ENCODE data around the gene ZNF532.

ZNF532 gene

DNA sequence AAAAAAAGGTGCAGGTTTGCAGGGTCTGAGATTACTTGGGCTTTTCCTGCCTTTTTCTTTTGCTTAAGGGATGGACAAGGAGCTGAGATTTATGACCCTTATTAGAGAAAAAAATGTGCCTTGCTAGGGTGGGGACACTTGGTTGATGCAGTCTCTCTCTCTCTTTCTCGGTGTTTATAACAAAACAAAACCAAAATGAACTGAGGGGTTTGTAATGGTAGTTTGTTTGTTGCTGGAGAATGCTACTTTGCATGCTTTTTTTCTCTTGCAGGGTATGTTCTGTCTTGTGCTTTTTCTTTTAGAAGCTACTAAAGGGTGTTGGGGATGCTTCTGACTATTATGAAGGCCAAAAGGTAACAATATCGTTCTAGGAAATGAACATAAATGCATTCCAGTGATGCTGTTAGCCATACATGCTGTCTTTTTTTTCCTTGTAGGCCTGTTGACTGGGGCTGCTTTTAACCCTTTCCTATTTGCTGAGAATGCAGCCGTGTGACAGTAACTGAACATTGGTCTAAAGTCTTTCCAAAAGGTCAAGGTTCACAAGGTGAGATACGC, 435 bp downstream of the ZNF532 start:
- H3K4me3 ChIP-seq (ENCODE audit: low read length), result no peak overlapping the region
- peaks cover 24% of the 10 kb centered on the region for H3K4me1 ChIP-seq (ENCODE audit: control insufficient read depth, insufficient read depth, low read length)
- no peaks in the 10 kb centered on the region for H3K36me3 ChIP-seq (ENCODE audit: control insufficient read depth, insufficient read depth, low read length)
- no peak overlapping the region for H3K9ac ChIP-seq (ENCODE audit: low read length)
- H3K27me3 ChIP-seq (ENCODE audit: control insufficient read depth, insufficient read depth, low read length), result no peaks in the 10 kb centered on the region
- no peaks in the 10 kb centered on the region for H3K9me3 ChIP-seq (ENCODE audit: control insufficient read depth, low read length)

DNA sequence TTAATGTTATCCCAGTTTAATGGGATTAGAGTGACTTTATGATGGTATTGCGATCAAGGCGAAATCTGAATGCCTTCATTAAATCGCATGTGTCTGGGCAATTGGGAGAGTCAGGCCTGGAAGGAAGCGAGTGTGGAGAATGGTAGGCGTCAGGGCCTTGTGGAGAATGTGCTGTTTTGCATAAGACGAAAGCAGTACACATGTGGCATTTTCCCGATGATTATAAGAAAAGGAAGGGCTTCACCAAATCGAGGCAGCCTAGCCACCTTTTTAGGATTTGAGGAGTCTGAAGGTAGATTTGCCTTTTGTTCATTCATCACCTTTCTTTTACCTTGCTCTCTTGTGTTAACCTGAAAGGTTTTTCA, 1.0 kb downstream of the ZNF532 start:
- no peaks in the 10 kb centered on the region for H3K27me3 ChIP-seq (ENCODE audit: control insufficient read depth, insufficient read depth, low read length)
- no peak overlapping the region for H3K9ac ChIP-seq (ENCODE audit: low read length)
- peaks cover 20% of the 10 kb centered on the region for H3K4me1 ChIP-seq (ENCODE audit: control insufficient read depth, insufficient read depth, low read length)
- H3K36me3 ChIP-seq (ENCODE audit: control insufficient read depth, insufficient read depth, low read length), result no peaks in the 10 kb centered on the region
- H3K9me3 ChIP-seq (ENCODE audit: control insufficient read depth, low read length), result no peaks in the 10 kb centered on the region
- no peak overlapping the region for H3K4me3 ChIP-seq (ENCODE audit: low read length)

DNA sequence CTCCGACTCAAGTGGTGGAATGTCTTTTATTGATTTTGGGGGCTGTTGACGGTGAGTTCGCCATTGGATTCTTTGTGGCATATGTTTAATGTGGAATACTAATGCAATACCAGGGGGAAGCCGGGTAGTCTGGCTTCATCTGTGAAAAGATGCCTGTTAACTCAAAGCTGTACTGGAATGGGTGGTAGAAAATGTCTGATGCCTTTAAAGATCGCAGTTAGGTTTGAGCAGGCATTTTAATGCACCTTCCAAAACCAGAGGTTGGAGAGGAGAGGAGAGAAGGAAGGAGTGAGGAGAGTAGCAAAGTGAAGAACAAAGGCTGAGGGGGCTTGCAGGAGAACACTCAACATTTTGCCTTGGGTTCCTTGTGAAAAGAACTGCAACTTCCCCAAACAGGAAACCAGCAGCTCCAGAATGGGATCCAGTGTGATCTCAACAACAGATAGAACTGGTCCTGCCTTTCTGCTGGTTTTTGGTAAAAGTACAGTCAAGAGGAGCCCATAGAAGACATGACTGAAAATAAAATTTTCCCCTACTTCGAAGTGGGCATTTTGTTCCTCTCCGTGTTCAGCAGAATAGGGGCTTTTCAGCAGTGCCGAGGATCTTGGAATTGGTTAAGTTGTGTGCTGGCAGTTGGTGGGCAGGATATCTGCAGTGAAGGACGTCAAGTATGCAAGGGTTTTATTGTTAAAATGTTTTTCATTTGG, 1.5 kb downstream of the ZNF532 start:
- no peak overlapping the region for H3K4me3 ChIP-seq (ENCODE audit: low read length)
- peaks cover 20% of the 10 kb centered on the region for H3K4me1 ChIP-seq (ENCODE audit: control insufficient read depth, insufficient read depth, low read length)
- H3K9me3 ChIP-seq (ENCODE audit: control insufficient read depth, low read length), result no peaks in the 10 kb centered on the region
- H3K36me3 ChIP-seq (ENCODE audit: control insufficient read depth, insufficient read depth, low read length), result no peaks in the 10 kb centered on the region
- H3K9ac ChIP-seq (ENCODE audit: low read length), result no peak overlapping the region
- H3K27me3 ChIP-seq (ENCODE audit: control insufficient read depth, insufficient read depth, low read length), result no peaks in the 10 kb centered on the region

DNA sequence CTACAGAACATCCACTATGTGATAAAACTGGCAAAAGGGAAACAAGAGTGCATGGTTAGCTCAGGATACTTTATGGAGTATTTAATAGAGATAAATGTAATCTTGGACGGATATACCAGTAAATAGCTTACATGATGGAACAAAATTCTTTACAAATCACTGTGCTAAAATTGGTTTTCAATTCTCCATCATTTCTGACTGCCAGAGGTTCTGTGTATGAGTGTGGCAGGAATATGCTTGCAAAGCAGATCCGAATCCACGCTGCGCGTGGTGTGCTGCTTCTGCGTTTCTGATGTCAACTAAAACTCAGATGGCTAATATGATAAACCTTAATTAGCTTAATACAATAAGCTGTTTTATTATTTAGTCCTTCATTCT, 2.1 kb downstream of the ZNF532 start:
- no peak overlapping the region for H3K4me3 ChIP-seq (ENCODE audit: low read length)
- H3K9ac ChIP-seq (ENCODE audit: low read length), result no peak overlapping the region
- no peaks in the 10 kb centered on the region for H3K27me3 ChIP-seq (ENCODE audit: control insufficient read depth, insufficient read depth, low read length)
- H3K4me1 ChIP-seq (ENCODE audit: control insufficient read depth, insufficient read depth, low read length), result peaks cover 20% of the 10 kb centered on the region
- no peaks in the 10 kb centered on the region for H3K9me3 ChIP-seq (ENCODE audit: control insufficient read depth, low read length)
- no peaks in the 10 kb centered on the region for H3K36me3 ChIP-seq (ENCODE audit: control insufficient read depth, insufficient read depth, low read length)

DNA sequence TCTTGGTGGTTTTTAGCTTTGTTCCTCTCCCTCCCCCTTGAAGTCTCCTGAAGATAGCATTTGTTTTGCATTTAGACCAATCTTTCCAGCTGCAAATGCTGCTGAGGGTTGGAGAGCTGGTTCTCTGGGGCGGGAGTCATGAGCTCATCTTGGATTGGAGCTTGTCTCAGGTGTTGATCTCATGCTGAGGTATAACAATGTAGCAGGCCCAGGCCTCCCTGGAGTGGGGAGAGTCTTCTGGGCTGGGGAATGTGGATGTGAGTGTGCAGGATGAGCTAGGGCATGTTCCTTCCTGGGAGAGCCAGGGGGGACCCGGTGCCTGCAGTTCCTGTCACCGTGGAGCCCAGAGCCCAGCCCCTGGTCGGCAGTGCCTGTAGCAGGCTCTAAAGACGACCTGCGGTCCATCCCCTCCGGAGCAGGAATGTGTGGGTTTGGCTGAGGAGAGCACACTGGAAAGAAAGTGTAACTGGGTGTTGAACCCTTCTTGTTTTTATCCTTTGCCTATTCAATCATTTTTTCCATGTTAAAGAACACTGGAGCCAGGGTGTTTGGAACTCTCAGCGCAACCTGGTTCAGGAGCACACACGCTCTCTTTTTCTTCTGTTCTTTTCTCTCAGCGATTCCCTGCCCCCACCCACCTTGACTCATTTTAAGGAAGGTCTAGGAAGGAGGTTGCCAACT, 2.7 kb downstream of the ZNF532 start:
- Histone ChIP-seq H3K4me1 (ENCODE audit: control insufficient read depth, insufficient read depth, low read length) (peaks cover 18% of the 10 kb centered on the region), H3K4me3 (ENCODE audit: low read length) (no peak overlapping the region)

DNA sequence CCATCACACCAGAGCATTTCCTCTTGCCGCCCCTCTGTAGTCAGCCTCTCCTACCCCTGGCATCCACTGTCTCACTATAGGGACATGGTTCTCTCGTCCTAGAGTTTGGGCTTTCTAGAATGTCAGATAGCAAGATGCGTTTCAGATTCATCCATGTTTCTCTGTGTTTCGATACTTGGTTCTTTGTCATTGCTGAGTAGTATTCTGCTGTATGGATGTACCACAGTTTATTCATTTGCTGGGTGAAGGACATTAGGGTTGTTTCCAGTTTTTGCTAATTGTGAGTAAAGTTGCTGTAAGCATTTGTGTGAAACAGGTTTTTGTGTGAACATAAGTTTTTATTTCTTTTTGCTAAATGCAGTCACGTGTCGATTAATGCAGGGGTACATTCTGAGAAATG, 3.8 kb downstream of the ZNF532 start:
- no peak overlapping the region for H3K4me3 ChIP-seq (ENCODE audit: low read length)
- no peaks in the 10 kb centered on the region for H3K36me3 ChIP-seq (ENCODE audit: control insufficient read depth, insufficient read depth, low read length)
- no peaks in the 10 kb centered on the region for H3K27me3 ChIP-seq (ENCODE audit: control insufficient read depth, insufficient read depth, low read length)
- H3K4me1 ChIP-seq (ENCODE audit: control insufficient read depth, insufficient read depth, low read length), result peaks cover 11% of the 10 kb centered on the region
- H3K9me3 ChIP-seq (ENCODE audit: control insufficient read depth, low read length), result no peaks in the 10 kb centered on the region
- no peak overlapping the region for H3K9ac ChIP-seq (ENCODE audit: low read length)

More for the DNA sequence above, 2.7 kb downstream of the ZNF532 start:
- Histone ChIP-seq H3K27me3 (ENCODE audit: control insufficient read depth, insufficient read depth, low read length) (no peaks in the 10 kb centered on the region), H3K9ac (ENCODE audit: low read length) (no peak overlapping the region), H3K9me3 (ENCODE audit: control insufficient read depth, low read length) (no peaks in the 10 kb centered on the region), H3K36me3 (ENCODE audit: control insufficient read depth, insufficient read depth, low read length) (no peaks in the 10 kb centered on the region)

DNA sequence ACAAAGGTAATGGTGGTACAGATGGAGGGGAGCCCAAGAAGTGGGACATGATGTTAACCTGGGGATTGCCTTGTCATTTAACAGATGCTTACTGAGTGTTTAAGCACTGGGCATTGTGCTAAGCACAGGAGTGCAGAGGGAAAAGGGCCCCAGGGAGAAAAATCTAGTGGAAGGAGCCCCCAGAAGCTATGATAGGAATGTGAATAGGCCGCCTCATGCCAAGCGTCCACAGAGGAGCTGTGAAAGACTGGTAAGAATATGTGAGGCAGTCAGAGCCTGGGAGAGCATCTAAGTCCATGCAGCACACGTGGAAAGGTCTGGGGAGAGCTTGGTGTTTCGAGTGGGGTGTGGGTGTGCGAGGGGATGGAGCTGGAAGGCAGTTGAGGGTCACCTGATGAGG, 5.5 kb downstream of the ZNF532 start:
- Histone ChIP-seq H3K9ac (ENCODE audit: low read length) (no peak overlapping the region), H3K4me1 (ENCODE audit: control insufficient read depth, insufficient read depth, low read length) (peaks cover 3% of the 10 kb centered on the region), H3K27me3 (ENCODE audit: control insufficient read depth, insufficient read depth, low read length) (no peaks in the 10 kb centered on the region), H3K9me3 (ENCODE audit: control insufficient read depth, low read length) (no peaks in the 10 kb centered on the region), H3K4me3 (ENCODE audit: low read length) (no peak overlapping the region), H3K36me3 (ENCODE audit: control insufficient read depth, insufficient read depth, low read length) (no peaks in the 10 kb centered on the region)

DNA sequence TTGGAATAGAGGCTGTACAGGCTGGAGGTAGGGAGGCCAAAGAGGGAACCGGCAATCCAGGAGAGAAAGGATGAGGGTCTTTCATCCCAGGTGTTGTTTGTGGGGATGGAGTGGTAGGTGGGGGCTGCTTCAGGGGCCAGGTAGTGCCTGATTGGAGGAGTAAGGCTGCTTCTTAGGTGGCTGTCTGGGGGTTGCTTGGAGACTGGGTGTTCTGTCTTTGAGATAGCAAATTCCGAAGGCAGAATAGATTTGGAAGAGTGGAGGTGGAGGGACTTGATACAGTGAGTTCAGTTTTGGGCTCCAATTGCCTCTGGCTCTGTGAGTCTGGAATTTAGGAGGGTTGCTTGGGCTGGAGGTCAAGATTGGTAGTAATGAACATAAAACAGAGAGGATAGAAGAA, 5.9 kb downstream of the ZNF532 start:
- H3K9ac ChIP-seq (ENCODE audit: low read length), result no peak overlapping the region

DNA sequence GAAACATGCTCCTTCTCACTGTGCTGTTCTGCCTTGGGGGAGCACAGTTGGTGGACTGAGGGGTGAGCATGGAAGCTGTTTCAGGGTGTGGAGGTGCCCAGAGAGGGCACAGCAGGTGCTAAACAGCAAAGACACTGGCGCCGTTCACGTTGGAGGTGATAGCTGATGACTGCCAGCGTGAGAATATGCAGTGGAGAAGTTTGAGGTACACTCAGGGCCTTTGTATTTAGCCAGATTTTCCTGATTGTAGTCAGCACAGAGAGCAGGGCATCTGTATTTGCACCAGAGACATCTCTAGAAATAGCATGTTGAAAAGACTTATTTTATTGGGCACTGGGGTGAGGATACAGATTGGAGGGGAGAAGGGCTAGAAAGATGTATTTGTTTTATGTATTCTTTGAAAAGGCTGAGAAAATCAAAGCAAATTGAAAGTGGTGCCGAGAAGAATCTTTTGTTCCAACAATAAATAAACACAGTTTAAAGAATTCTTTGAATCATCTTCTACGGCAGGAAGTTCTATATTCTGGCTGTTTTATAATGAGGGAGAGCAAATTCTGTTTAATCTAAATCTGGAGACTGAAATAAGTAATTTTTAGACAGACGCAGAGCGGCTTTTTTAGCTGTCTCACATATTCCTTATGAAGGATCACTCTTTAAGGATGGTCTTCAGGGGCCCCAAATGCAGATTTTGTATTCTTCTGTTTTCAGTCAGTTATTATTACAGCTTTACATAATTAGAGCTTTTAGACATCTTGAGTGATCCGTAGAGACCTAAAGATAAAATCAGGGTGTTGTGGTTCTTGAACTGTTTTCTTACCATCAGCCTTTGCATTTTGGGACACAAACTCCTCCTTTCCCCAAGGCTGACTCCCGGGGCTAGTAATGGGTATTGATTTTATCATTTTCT, 7.1 kb downstream of the ZNF532 start:
- H3K36me3 ChIP-seq (ENCODE audit: control insufficient read depth, insufficient read depth, low read length), result no peaks in the 10 kb centered on the region
- H3K4me3 ChIP-seq (ENCODE audit: low read length), result no peak overlapping the region
- H3K9me3 ChIP-seq (ENCODE audit: control insufficient read depth, low read length), result no peaks in the 10 kb centered on the region
- H3K9ac ChIP-seq (ENCODE audit: low read length), result no peak overlapping the region
- no peaks in the 10 kb centered on the region for H3K4me1 ChIP-seq (ENCODE audit: control insufficient read depth, insufficient read depth, low read length)
- H3K27me3 ChIP-seq (ENCODE audit: control insufficient read depth, insufficient read depth, low read length), result no peaks in the 10 kb centered on the region

More for the DNA sequence above, 5.9 kb downstream of the ZNF532 start:
- no peaks in the 10 kb centered on the region for H3K36me3 ChIP-seq (ENCODE audit: control insufficient read depth, insufficient read depth, low read length)
- no peaks in the 10 kb centered on the region for H3K9me3 ChIP-seq (ENCODE audit: control insufficient read depth, low read length)
- H3K4me1 ChIP-seq (ENCODE audit: control insufficient read depth, insufficient read depth, low read length), result no peaks in the 10 kb centered on the region
- H3K4me3 ChIP-seq (ENCODE audit: low read length), result no peak overlapping the region
- no peaks in the 10 kb centered on the region for H3K27me3 ChIP-seq (ENCODE audit: control insufficient read depth, insufficient read depth, low read length)

DNA sequence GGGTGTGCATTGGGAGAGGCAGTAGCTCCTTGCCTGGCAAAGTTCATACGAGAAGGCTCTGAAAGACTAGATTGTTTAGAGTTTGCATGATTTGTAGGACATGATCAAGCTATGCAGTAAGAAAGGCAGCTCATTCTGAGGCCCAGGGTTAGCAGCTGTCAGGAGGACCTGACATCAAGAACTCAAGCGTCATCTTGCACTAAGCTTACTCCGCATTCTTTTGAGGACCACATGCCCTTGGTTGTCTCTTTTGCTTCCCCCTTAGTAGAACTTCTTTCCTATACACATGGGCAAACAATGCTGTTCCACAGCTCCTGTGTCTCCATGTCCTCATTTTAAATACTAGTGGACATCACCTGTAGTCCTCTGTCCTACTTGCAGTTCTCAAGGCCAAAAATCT, 14.0 kb downstream of the ZNF532 start:
- Histone ChIP-seq H3K4me1 (ENCODE audit: control insufficient read depth, insufficient read depth, low read length) (no peaks in the 10 kb centered on the region), H3K9me3 (ENCODE audit: control insufficient read depth, low read length) (no peaks in the 10 kb centered on the region), H3K9ac (ENCODE audit: low read length) (no peak overlapping the region), H3K4me3 (ENCODE audit: low read length) (no peak overlapping the region), H3K36me3 (ENCODE audit: control insufficient read depth, insufficient read depth, low read length) (no peaks in the 10 kb centered on the region), H3K27me3 (ENCODE audit: control insufficient read depth, insufficient read depth, low read length) (no peaks in the 10 kb centered on the region)

DNA sequence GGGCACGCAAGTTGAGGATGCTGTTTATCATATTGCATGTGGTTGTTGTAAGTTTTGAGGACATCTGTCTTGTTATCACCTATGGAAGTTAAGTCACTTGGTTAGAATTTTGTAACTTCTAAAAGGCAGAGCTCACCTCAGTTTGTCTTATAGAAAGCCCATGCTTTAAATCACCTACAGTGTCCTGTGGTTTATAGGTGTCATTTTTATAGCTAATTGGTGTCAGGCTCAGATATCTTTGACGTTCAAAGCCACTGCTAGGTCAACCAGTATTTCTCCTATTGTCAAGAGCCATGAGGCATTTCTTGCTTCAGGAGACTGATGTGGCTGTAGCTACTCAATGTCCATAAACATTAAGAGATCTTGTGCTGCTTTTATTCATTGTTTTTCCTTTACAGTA, 16.8 kb downstream of the ZNF532 start:
- H3K9ac ChIP-seq (ENCODE audit: low read length), result no peak overlapping the region
- no peak overlapping the region for H3K4me3 ChIP-seq (ENCODE audit: low read length)
- H3K9me3 ChIP-seq (ENCODE audit: control insufficient read depth, low read length), result no peaks in the 10 kb centered on the region
- H3K4me1 ChIP-seq (ENCODE audit: control insufficient read depth, insufficient read depth, low read length), result no peaks in the 10 kb centered on the region
- no peaks in the 10 kb centered on the region for H3K36me3 ChIP-seq (ENCODE audit: control insufficient read depth, insufficient read depth, low read length)
- no peaks in the 10 kb centered on the region for H3K27me3 ChIP-seq (ENCODE audit: control insufficient read depth, insufficient read depth, low read length)

DNA sequence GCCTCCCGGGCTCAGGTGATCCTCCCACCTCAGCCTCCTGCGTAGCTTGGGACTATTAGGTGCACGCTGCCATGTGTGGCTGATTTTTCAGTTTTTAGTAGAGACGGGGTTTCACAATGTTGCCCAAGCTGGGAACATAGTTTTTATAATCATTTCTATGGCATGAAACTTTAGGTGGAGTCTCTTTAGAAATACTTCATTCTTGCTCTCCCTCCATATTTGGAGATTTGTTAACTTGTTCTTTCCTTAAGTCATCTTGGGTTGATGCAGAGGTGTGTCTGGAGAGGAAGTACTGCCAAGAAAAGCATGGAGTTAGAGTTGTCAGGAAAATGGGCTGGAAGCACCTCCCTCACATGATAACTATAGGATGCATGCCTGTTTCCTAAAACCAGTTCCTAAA, 17.4 kb downstream of the ZNF532 start:
- no peak overlapping the region for H3K4me3 ChIP-seq (ENCODE audit: low read length)
- no peaks in the 10 kb centered on the region for H3K36me3 ChIP-seq (ENCODE audit: control insufficient read depth, insufficient read depth, low read length)
- H3K9me3 ChIP-seq (ENCODE audit: control insufficient read depth, low read length), result no peaks in the 10 kb centered on the region
- H3K4me1 ChIP-seq (ENCODE audit: control insufficient read depth, insufficient read depth, low read length), result no peaks in the 10 kb centered on the region
- H3K27me3 ChIP-seq (ENCODE audit: control insufficient read depth, insufficient read depth, low read length), result no peaks in the 10 kb centered on the region
- H3K9ac ChIP-seq (ENCODE audit: low read length), result no peak overlapping the region
